RWPE2 (cell line): ENCODE results near the gene ZNF385A.

Experiments used
- ATAC-seq: fragments of 200-7000 bp; cut with Tn5 transposase; 3 replicates; pipeline ENCODE4 v1.9.1; 2021; ENCODE audit warnings: low read depth
- DNase-seq: peaks from one replicate; pipeline ENCODE4 v3.0.0-alpha.2; 2020; ENCODE audit warnings: low spot score
- H3K27ac ChIP-seq: fragments of 450-650 bp; 2 replicates; pipeline ENCODE4 v1.5.1; 2017; ENCODE audit warnings: mild to moderate bottlenecking; ENCODE audit not compliant: poor library complexity, severe bottlenecking
- H3K27me3 ChIP-seq: fragments of 250-450 bp; sonication (Bioruptor Pico); 2 replicates; pipeline ENCODE4 v1.5.1; 2021; ENCODE audit warnings: mild to moderate bottlenecking, moderate library complexity; ENCODE audit not compliant: insufficient read depth, poor library complexity, severe bottlenecking
- H3K36me3 ChIP-seq: fragments of 250-450 bp; sonication (Bioruptor Pico); 2 replicates; pipeline ENCODE4 v1.5.1; 2020; ENCODE audit warnings: low read depth, mild to moderate bottlenecking, moderate library complexity
- H3K4me1 ChIP-seq: fragments of 250-450 bp; sonication (Bioruptor Pico); 2 replicates; pipeline ENCODE4 v1.5.1; 2021; ENCODE audit warnings: mild to moderate bottlenecking, moderate library complexity; ENCODE audit not compliant: insufficient read depth, poor library complexity, severe bottlenecking
- H3K4me3 ChIP-seq: fragments of 250-450 bp; sonication (Bioruptor Pico); 2 replicates; pipeline ENCODE4 v1.5.1; 2021; ENCODE audit warnings: mild to moderate bottlenecking, moderate library complexity; ENCODE audit not compliant: severe bottlenecking
- H3K9me3 ChIP-seq: fragments of 250-450 bp; sonication (Bioruptor Pico); 2 replicates; pipeline ENCODE4 v1.5.1; 2021; ENCODE audit warnings: mild to moderate bottlenecking, moderate library complexity; ENCODE audit not compliant: severe bottlenecking
- CTCF ChIP-seq: fragments of 450-650 bp; IDR thresholded peaks from one replicate; pipeline ENCODE4 v1.5.1; 2017; ENCODE audit warnings: mild to moderate bottlenecking, moderate library complexity; ENCODE audit not compliant: poor library complexity, severe bottlenecking

ZNF385A gene

GRCh38 chr12:54358945-54359761 is 25.4 kb downstream of the ZNF385A start:
- Histone ChIP-seq H3K27ac (peak overlapping the region; percentile 69), H3K4me3 (peak overlapping the region; percentile 39), H3K27me3 (no peaks in the 10 kb centered on the region), H3K9me3 (no peaks in the 10 kb centered on the region), H3K4me1 (peaks cover 9% of the 10 kb centered on the region), H3K36me3 (no peaks in the 10 kb centered on the region)
- no peak for TF ChIP-seq CTCF
- DNase-seq: peak; percentile 96
- peak; percentile 95 for ATAC-seq

DNA sequence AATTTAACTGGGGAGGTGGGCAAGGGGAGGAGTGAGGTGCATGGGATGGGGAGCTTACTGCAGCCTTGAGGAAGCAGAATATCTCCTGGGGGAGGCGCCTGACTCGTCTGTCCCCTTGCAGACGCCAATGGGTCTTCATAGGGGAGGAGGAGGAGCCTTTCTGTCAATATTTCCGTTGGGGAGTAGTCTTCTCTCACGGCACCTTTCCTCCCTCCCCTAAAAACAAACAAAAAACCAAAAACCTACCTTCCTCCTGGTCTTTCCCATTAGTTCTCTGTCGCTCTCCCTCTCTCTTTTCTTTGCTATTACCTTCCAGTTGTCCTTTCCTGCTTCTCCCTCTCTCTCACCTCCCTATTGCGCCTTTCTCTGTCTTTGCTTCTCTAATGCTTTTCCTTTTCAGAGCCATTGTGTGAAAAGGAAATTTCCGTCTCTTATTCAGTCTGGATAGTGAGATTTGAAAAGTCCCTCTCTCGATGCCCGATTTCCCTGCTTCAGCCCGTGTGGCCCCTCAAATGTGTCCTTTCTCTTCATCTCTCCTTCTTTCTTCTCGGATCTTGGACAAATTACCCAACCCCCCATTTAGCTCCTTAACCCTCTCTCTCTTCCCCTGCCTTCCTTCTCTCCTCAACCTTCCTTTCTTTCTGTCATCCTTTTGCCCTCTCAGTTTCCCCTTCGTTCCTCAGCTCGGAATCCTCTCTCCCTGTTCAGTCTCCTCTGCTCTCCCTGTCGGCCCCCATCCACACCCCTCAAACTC is 26.2 kb downstream of the ZNF385A start:
- TF ChIP-seq CTCF: no peak
- H3K4me1 ChIP-seq: peaks cover 9% of the 10 kb centered on the region
- no peak for DNase-seq
- H3K27me3 ChIP-seq: no peaks in the 10 kb centered on the region
- no peak for ATAC-seq
- H3K9me3 ChIP-seq: no peaks in the 10 kb centered on the region
- peak overlapping the region; percentile 69 for H3K27ac ChIP-seq
- peak overlapping the region; percentile 39 for H3K4me3 ChIP-seq
- no peaks in the 10 kb centered on the region for H3K36me3 ChIP-seq

DNA sequence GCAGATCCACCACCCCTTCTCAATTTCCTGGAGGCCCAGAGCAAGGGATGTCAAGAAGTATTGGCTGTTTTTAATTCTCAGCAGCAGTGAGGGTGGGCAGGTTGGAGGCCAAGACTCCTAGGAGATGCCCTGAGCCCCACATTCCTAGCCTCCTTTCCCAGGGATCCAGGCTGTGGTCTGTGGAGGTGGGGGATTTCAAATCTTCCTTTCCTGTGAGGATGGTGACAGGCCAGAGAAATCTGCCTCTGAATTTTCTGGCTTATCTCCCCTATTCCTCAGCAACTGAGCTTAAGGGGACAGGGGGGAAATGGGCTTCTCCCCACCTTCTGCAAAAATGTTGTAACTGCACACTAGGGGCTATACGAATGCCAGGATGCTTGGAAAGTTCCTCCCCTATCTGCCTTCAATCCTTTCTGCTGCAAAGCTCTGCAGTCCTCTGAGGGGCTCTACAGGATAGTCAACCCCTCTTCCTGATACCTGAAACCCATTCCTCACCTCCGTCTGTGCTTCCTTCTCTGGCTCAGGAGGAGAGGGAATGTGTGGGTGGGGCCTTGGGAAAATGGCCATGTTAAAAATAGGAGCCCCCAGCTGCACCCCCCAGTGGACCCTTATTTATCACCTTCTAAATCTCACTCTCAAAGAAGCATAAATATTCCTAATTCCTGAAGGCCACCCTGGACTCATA is 26.9 kb downstream of the ZNF385A start:
- H3K9me3 ChIP-seq: no peaks in the 10 kb centered on the region
- ATAC-seq (no peak), DNase-seq (no peak)
- TF ChIP-seq CTCF: no peak
- H3K4me3 ChIP-seq: no peak overlapping the region
- peaks cover 9% of the 10 kb centered on the region for H3K4me1 ChIP-seq
- H3K27me3 ChIP-seq: no peaks in the 10 kb centered on the region
- H3K27ac ChIP-seq: peak overlapping the region; percentile 69
- no peaks in the 10 kb centered on the region for H3K36me3 ChIP-seq

DNA sequence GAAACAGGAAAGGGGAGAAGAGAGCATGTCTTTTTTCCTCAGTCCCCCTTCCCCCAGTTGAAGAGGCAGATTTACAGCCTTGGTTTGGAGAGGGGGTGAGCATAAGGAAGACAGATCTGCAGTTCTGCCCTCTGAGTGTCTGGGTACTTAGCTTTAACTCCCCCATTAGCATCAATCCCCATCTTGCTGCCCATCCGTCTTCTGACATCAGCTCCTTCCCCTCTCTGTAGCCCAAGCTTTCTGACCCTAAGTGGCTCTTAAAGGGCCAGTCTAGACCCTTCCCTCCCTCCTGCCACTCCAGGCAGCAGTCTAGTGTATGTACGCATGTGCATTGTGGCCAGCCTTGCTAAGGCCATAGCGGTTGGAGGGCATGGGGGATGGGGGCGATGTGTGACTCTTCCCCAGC is 27.6 kb downstream of the ZNF385A start:
- Histone ChIP-seq H3K27ac (no peak overlapping the region), H3K36me3 (no peaks in the 10 kb centered on the region; the same call in 1 of the 2 replicates), H3K4me1 (peaks cover 9% of the 10 kb centered on the region)

More for the DNA sequence above, 27.6 kb downstream of the ZNF385A start:
- no peak overlapping the region for H3K4me3 ChIP-seq
- no peaks in the 10 kb centered on the region for H3K27me3 ChIP-seq
- DNase-seq: no peak
- TF ChIP-seq CTCF: no peak
- ATAC-seq: no peak
- H3K9me3 ChIP-seq: no peaks in the 10 kb centered on the region
